T-helper 9 cell (primary cell): ENCODE measurements around the gene PLOD3.
A peak's percentile ranks its signal among the peaks of the same experiment; 100 is the strongest.

Experiments used
- DNase-seq: peaks from one replicate; pipeline ENCODE4 v3.0.0-alpha.2; 2020

The PLOD3 gene

DNA sequence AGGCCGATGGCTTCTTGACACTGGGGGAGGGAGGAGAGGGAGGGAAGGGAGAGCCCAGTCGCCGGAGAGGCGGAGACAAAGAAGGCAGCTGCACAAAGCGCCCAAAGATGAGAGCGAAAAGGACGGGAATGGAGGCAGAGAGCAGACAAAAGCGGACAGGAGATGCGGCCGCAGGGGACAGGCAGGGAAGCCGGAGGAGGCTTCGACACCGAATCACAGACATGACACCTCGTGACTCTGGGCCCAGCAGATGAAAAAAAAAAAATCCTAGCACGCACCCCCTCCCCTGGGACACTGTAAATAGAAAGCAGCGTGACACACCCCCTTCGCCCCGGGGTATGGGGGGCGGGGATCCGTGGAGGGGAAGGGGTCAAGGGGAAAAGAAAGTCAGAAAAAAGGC, 38.3 kb downstream of the PLOD3 start:
- no peak for DNase-seq

- no peak for DNase-seq
Measured at GRCh38 chr7:101177644-101178043, 39.7 kb downstream of the PLOD3 start.

DNA sequence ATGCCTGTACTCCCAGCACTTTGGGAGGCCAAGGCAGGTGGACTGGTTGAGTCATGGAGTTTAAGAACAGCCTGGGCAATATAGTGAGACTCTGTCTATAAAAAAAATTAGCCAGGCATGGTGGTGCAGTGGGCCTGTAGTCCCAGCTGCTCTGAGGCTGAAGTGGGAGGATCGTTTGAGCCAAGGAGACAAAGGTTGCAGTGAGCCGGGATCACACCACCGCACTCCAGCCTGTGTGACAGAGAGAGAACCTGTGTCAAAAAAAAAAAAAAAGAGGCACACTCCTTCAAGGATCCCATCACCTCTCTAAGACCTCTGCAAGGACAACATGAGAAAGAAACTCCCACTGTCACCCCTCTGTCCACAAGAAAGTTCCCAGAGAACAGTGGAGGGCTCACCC, 41.7 kb downstream of the PLOD3 start:
- DNase-seq, result no peak

DNA sequence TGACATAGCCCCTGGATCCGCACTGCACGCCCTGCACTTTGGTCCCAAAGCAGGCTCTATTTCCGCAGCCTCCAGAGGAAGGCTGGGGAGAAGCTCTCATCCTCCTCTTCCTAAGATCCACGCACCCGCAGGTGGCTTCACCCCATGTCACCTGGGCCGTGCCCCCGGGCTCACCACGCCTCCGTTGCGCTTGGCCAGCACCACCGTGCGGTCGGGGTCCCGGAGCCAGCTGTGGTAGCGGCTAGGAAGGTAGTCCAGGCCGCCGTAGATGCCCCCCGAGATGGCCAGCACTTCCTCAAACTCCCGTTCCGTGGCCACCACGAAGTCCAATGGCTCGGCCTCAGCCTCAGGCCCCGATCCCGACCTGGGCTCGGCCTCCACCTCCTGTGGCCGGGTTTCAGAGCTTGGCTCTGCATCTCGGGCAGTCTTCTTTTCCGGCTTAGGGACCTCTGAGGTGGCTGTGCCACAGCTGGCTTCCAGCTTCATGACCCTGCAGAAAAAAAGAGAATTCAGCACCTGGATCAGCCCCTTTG, 43.0 kb downstream of the PLOD3 start:
- DNase-seq, result no peak

GRCh38 chr7:101173752-101174244, 43.6 kb downstream of the PLOD3 start:
- DNase-seq, result peak; percentile 48

GRCh38 chr7:101172854-101173751, 44.3 kb downstream of the PLOD3 start:
- no peak for DNase-seq

DNA sequence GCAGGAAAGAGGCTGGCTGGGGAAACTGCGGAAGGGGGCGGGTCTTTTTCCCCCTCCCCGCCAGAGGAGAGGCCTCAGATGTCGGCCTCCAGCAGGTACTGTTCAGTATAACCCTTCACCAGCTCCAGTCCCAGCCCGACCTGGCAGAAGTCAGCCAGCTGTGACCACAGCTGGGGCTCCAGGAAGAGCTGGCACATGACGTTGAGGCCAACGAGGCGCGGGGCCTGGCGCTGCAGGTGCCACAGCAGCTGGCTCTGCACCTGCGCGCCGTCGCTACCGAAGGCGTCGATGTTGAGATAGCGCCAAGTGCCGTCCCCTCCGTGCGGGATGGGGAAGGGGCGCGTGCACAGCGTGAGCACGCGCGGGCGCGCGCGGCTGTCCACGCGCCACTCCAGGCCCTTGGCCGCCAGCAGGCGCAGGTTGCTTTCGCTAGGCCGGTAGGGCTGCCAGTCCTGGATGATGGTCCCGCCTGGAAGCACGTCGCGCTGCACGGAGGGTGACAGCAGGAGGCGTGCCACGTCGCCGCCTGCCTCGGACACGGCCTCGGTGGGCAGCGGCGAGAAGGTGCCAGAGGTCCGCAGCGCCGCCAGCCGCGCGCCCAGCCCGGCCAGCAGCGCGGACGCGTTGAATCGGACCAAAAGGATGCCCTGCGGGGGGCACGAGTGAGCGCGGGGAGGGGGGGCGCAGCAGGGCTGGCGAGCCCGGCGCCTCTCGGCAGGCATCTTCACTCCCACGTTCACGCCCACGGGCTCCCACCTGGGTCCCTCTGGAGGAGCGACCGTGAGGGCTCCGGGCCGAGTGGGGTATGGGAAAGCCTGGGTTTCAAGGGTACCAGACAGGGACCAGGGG, 45.2 kb downstream of the PLOD3 start:
- no peak for DNase-seq

GRCh38 chr7:101171442-101171837, 45.9 kb downstream of the PLOD3 start:
- no peak for DNase-seq

DNA sequence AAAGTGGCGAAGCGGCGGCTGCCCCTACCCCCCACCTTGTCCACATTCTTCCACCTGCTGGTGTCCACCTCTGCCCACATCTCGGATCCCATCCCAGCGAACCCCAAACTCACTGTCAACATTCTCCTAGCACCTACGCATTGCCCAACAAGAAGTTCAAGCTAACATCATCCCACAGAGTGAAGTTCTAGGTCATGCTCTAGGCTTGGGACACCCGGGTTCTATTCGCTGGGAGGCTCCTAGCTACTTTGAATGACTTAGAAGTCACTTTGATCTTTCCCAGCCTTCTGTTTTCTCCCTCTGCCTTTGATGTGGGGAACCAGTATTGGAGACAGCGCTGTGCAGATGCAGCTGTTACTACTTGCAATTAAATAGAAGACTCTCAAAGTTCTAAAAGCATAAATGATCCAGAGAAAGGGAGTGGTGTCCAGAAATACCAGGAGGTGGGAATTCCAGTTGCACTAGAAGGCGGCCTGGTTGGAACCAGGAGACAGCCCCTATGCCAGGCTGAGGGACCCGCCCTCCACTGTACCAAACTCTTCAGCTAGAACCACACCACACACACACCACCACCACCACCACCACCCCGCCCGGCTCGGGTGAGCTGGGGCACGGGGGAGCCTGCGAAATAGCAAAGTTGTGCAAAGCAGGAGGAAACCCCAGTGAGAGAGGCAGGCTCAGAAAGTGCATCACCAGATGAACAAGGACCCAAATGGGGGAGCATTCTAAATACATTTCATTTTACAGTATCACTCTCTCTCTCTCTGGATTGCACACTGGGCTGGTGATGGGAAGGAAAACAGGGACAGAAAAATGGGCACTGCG, 46.6 kb downstream of the PLOD3 start:
- no peak for DNase-seq

DNA sequence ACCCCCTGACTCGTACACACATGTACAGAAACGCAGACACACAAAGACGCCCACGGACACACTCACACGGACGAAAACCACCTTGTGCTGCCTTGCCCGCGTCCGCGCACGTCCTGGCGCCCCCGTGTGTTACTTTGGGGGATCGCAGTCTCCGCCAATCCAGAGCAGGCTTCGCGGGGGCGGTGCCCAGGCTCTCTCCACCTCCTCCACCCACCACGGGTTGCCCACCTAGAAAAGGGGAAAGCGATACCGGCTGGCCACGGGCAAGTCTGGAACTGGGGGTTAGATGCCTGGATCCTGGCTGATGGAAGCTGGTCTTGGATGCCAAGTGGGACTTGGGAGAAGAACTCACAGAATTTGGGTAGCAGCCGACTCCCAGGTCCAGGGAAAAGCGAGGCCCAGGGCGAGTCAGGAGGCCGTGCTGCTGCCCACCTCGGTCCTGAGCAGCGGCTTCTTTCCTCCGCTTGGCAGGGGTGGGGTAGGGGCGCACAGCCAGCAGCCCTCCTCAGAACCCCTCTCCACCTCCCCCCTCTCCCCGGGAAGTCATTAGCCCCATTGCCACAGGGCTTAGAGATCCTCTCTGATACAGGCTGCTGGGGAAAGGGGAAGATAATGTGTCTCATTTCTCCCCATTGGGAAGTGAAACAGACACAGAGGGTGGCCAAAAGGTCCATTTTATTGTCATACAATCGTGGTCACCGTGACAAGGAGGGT, 47.4 kb downstream of the PLOD3 start:
- DNase-seq, result peak; percentile 78

DNA sequence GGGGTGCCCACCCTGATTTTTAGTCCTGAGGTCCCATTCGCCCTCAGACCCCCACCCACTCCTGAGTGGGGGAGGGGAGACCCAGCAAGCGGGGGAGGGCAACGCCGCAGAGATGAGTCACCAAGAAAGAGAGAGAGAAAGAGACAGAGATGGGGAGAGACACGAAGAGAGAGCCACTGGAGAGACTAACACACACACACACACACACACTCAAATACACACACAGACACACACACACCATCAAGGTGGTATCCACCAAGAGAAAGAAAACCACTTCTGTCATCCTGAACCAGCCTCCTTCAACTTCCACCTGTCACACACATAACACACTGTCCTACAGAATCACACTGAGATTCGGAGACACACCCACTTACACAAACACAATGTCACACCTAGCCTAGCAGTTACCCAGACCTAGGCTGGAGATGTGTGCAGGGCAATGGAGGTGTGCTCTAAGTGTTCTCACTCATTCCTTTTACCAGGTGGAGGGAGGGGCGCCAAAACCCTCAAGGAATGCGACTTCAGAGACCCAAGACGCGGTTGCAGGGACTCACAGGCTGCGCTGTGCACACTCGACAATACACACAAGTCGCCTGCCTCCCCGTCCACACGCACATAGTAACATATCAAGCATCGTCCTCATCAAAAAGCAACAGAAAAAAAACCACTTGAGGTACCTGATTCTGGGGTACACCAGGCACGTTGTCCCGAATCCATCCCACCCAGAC, 48.1 kb downstream of the PLOD3 start:
- no peak for DNase-seq

DNA sequence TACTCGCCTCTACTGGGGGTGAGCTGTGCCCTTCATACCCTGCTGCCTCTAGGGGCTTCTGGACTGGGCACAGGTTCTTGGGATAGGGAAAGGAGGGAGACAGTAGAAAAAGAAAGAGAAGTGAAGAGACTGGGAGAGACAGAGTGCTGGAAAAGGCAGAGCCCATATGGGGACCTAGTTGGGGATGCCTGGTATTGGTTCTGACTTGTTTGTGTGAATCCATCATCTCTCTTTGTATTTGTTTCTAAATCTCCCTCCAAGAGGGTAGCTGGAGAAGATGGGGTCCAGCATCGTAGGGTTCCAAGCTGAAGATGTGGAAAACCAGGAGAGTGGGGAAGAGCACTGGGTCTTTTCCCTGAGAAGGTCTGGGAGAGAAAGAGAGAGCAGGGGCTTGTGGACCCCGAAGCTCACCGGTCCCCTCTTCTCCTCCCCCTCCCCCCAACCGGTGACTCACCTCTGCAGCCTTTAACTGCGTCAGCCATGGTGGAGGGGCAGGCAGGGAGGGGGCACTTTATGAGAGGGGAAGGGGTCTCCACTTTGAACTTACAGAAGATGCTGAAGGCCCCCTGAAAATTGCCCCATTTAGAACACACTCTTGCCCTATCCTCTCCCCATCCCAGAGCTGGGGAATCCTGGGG, 48.9 kb downstream of the PLOD3 start:
- no peak for DNase-seq

DNA sequence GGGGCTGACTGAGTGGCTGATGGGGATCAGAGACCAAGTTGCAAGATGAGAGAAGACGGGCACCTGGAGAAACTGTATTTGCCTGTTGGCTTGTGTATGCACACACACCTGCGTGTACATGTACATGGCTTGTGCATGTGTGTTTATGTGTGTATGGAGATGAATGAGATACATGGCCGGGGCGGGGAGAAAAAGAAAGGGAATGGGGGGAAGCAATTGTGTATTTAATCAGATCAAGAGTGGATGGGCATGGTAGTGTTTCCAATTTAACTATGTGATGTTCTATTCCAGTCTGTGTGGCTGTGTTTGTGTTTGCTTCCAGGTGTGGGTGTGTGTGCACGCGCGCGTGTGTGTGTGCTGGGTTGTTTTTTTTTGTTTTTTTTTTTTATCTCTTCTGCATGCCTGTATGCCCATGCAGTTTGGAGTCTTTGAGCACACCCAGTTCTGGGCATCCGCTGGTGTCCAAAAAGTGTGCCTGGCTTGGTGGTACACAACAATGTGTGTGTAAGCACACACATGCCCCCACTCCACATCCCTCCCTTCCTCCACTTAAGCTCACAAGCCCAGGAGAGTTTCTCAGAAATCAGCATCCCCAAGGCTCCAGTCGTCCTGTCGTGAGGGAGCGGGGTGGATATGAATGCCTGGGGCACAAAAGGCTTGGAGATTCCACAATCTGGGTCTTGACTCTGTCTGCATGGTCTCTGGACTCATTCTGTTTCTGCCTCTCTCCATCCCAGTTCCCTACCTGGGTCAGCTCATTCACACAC, 49.6 kb downstream of the PLOD3 start:
- DNase-seq, result no peak

GRCh38 chr7:101166909-101167644, 50.3 kb downstream of the PLOD3 start:
- no peak for DNase-seq

DNA sequence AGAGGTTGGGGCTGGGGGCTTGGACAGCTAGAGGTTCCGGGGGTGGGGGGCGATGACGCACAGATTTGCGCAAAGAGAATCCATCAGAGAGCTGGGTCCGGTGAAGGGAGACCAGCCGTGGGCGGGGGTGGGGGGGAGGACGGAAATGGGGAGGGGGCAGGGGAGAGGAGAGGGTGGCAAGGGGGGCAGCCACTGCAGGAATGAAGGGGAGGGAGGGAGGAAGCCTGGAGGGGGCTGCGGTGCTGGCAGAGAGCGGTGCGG, 50.8 kb downstream of the PLOD3 start:
- no peak for DNase-seq

GRCh38 chr7:101165958-101166647, 51.3 kb downstream of the PLOD3 start:
- DNase-seq, result no peak

GRCh38 chr7:101165075-101165957, 52.1 kb downstream of the PLOD3 start, which contains the start of gene VGF:
Gene VGF (minus strand): TSS chr7:101165569. CDS start chr7:101164843, 726 bp downstream.
- peak; percentile 91 for DNase-seq
